Measurements from ENCODE around the gene NLRP7.
"Not testable (repeated sequence)": the region's sequence is repeated elsewhere in the genome, so short reads cannot be mapped to it uniquely, and the experiment has no call there.

DNA sequence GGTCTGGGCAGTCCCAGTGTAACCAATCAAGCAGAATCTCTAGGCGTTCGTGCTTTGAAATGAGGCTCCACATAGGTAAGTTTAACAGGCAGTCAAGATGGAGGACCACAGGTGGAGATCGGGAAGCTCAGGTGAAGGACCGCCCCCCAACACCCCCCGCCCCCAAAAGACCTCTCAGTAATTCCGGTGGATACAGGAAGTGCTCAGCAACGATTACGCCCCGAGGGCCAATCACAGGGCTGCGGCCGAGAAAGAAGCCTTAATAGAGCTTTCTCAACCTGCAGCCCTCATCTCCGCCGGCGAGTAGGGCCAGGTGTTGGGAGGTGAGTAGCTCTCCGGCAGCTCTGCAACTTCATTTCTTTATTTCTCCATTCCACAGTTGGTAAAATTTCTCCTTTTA, 17.7 kb upstream of the NLRP7 start:
- TF ChIP-seq, protein P1, sequence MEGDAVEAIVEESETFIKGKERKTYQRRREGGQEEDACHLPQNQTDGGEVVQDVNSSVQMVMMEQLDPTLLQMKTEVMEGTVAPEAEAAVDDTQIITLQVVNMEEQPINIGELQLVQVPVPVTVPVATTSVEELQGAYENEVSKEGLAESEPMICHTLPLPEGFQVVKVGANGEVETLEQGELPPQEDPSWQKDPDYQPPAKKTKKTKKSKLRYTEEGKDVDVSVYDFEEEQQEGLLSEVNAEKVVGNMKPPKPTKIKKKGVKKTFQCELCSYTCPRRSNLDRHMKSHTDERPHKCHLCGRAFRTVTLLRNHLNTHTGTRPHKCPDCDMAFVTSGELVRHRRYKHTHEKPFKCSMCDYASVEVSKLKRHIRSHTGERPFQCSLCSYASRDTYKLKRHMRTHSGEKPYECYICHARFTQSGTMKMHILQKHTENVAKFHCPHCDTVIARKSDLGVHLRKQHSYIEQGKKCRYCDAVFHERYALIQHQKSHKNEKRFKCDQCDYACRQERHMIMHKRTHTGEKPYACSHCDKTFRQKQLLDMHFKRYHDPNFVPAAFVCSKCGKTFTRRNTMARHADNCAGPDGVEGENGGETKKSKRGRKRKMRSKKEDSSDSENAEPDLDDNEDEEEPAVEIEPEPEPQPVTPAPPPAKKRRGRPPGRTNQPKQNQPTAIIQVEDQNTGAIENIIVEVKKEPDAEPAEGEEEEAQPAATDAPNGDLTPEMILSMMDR (conservative IDR thresholded peaks at IDR 0.05 in 1 of 2, IDR thresholded peaks at IDR 0.05 in 1 of 2; ENCODE audit: extremely low read depth in 1 of 2, insufficient read depth in 1 of 2, low read depth in 1 of 2, low read length in 2 of 2), result not testable (repeated sequence)
- not testable (repeated sequence) for TF ChIP-seq EZH2 (IDR thresholded peaks at IDR 0.05; ENCODE audit: borderline replicate concordance, low read length)
